Small intestine (tissue), 7 donors: ENCODE measurements around the gene ARHGAP8. TPM values are rescaled to one million over a fixed set of nuclear protein-coding genes. Genes with fewer than 3 reads are reported as not detected.

ENCODE experiments used
- DNase-seq, 2 donors: peaks; one replicate each; pipeline versions ENCODE4 v3.0.0 to v3.0.0-alpha.2; 2013
- FAIRE-seq: peaks from 2 replicates; lab custom pipeline; 2012; peaks lifted over from hg19 to GRCh38; lab: Jason Lieb, UNC
- H3K27ac ChIP-seq, 3 donors: one replicate each; pipeline ENCODE4 v1.5.1; 2013; ENCODE audit warnings: low read length in 2 of 3, mild to moderate bottlenecking in 2 of 3, control low read depth in 1 of 3, inconsistent platforms in 1 of 3, low read depth in 1 of 3, moderate library complexity in 1 of 3
- H3K27me3 ChIP-seq, 3 donors: one replicate each; pipeline ENCODE4 v1.6.1; 2013; ENCODE audit warnings: low read length in 3 of 3, inconsistent platforms in 1 of 3; ENCODE audit not compliant: control insufficient read depth in 3 of 3, insufficient read depth in 3 of 3
- H3K36me3 ChIP-seq, 3 donors: one replicate each; pipeline ENCODE4 v1.6.1; 2013; ENCODE audit warnings: low read length in 3 of 3, inconsistent platforms in 1 of 3, low read depth in 1 of 3, mild to moderate bottlenecking in 1 of 3, moderate library complexity in 1 of 3; ENCODE audit not compliant: control insufficient read depth in 3 of 3, insufficient read depth in 2 of 3
- H3K4me1 ChIP-seq, 3 donors: one replicate each; pipeline ENCODE4 v1.6.1; 2013; ENCODE audit warnings: low read length in 2 of 3, inconsistent platforms in 1 of 3, low read depth in 1 of 3, mild to moderate bottlenecking in 1 of 3, moderate library complexity in 1 of 3; ENCODE audit not compliant: control insufficient read depth in 3 of 3, insufficient read depth in 2 of 3
- H3K4me3 ChIP-seq, 3 donors: one replicate each; pipeline ENCODE4 v1.5.1; 2013; ENCODE audit warnings: low read length in 3 of 3, control low read depth in 1 of 3, inconsistent platforms in 1 of 3, low read depth in 1 of 3, mild to moderate bottlenecking in 1 of 3, moderate library complexity in 1 of 3
- H3K9me3 ChIP-seq, 2 donors: one replicate each; pipeline ENCODE4 v1.6.1; 2013; ENCODE audit warnings: low read depth in 1 of 2, low read length in 1 of 2; ENCODE audit not compliant: control insufficient read depth in 2 of 2, insufficient read depth in 1 of 2
- WGBS, 3 donors: extraction: QIAGEN DNeasy Blood & Tissue Kit; methylation state at CpG; one replicate each; pipeline ENCODE4 v1.1.7; 2013; 5-methylcytosine and 5-hydroxymethylcytosine counted together
- polyA plus RNA-seq, 4 donors: library from polyadenylated mRNA; stranded (reverse) in 3 of 4; unstranded in 1 of 4; fragments of 200-250 nt in 3 of 4; fragments of 120-200 nt in 1 of 4; gene quantifications; one replicate each; pipeline versions ENCODE4 v1.2.1 to v1.2.3, GENCODE V29; 2013
- donor health status: healthy with polysubstance abuse.
- donor health status: control.
- donor health status: control.
- donor health status: Bipolar disorder and iron deficiency.
- donor health status: healthy.

The ARHGAP8 gene
- polyA plus RNA-seq, 4 donors, result 1.6 to 20.3 (median 9.3) TPM

GRCh38 chr22:44759001-44759400, 6.6 kb downstream of the ARHGAP8 start:
- no peak for FAIRE-seq
- H3K4me3 ChIP-seq, result no peak overlapping the region
- no peaks in the 10 kb centered on the region for H3K36me3 ChIP-seq
- H3K27me3 ChIP-seq, result no peaks in the 10 kb centered on the region
- DNase-seq, result no peak
- 63 to 74% (median 70%) methylated on average over 6 of the region's 6 CpGs for WGBS, 3 donors
- no peaks in the 10 kb centered on the region for H3K9me3 ChIP-seq
- no peak overlapping the region for H3K27ac ChIP-seq
- peaks cover 0 to 39% (median 6%) of the 10 kb centered on the region in 3 donors for H3K4me1 ChIP-seq

GRCh38 chr22:44759430-44760310, 7.3 kb downstream of the ARHGAP8 start:
- H3K4me1 ChIP-seq, result peaks cover 0 to 37% (median 6%) of the 10 kb centered on the region in 3 donors
- no peaks in the 10 kb centered on the region for H3K27me3 ChIP-seq
- peaks cover 0 to 3% (median 0%) of the 10 kb centered on the region in 3 donors for H3K36me3 ChIP-seq
- H3K27ac ChIP-seq, result no peak overlapping the region
- DNase-seq (peak; percentile 19 to 47), FAIRE-seq (no peak)
- no peak overlapping the region for H3K4me3 ChIP-seq
- no peaks in the 10 kb centered on the region for H3K9me3 ChIP-seq
- WGBS, 3 donors, result 56 to 81% (median 75%) methylated on average over 18 of the region's 18 CpGs

- FAIRE-seq (no peak), DNase-seq (no peak)
- Histone ChIP-seq H3K4me1 (peaks cover 0 to 28% (median 6%) of the 10 kb centered on the region in 3 donors), H3K36me3 (peaks cover 0 to 3% (median 0%) of the 10 kb centered on the region in 3 donors), H3K27me3 (no peaks in the 10 kb centered on the region), H3K27ac (no peak overlapping the region), H3K9me3 (no peaks in the 10 kb centered on the region), H3K4me3 (no peak overlapping the region)
- 68 to 71% (median 69%) methylated on average over 5 of the region's 5 CpGs for WGBS, 3 donors
Observed at GRCh38 chr22:44760476-44760875, 8.1 kb downstream of the ARHGAP8 start.

GRCh38 chr22:44761025-44761424, 8.7 kb downstream of the ARHGAP8 start:
- no peak overlapping the region for H3K4me3 ChIP-seq
- H3K4me1 ChIP-seq, result peaks cover 0 to 24% (median 6%) of the 10 kb centered on the region in 3 donors
- no peak overlapping the region for H3K27ac ChIP-seq
- no peak for FAIRE-seq
- no peaks in the 10 kb centered on the region for H3K9me3 ChIP-seq
- no peaks in the 10 kb centered on the region for H3K27me3 ChIP-seq
- DNase-seq, result no peak
- WGBS, 3 donors, result 81 to 84% (median 84%) methylated on average over 10 of the region's 10 CpGs
- peaks cover 0 to 3% (median 0%) of the 10 kb centered on the region in 3 donors for H3K36me3 ChIP-seq

GRCh38 chr22:44764373-44764772, 12.0 kb downstream of the ARHGAP8 start:
- DNase-seq, result no peak
- Histone ChIP-seq H3K27me3 (no peaks in the 10 kb centered on the region), H3K9me3 (no peaks in the 10 kb centered on the region), H3K4me3 (no peak overlapping the region), H3K27ac (no peak overlapping the region), H3K4me1 (peaks cover 0 to 5% (median 2%) of the 10 kb centered on the region in 3 donors), H3K36me3 (peaks cover 0 to 3% (median 0%) of the 10 kb centered on the region in 3 donors)
- no peak for FAIRE-seq
- 91 to 96% (median 91%) methylated on average over 17 of the region's 17 CpGs for WGBS, 3 donors

GRCh38 chr22:44764974-44765373, 12.6 kb downstream of the ARHGAP8 start:
- WGBS, 3 donors, result 47 to 79% (median 66%) methylated on average over 3 to 4 of the region's 4 CpGs
- no peaks in the 10 kb centered on the region for H3K4me1 ChIP-seq
- FAIRE-seq, result no peak

GRCh38 chr22:44765571-44766285, 13.4 kb downstream of the ARHGAP8 start:
- no peak for DNase-seq
- Histone ChIP-seq H3K36me3 (peaks cover 0 to 3% (median 0%) of the 10 kb centered on the region in 3 donors), H3K4me3 (no peak overlapping the region), H3K27ac (no peak overlapping the region), H3K9me3 (no peaks in the 10 kb centered on the region), H3K27me3 (no peaks in the 10 kb centered on the region), H3K4me1 (no peaks in the 10 kb centered on the region)
- FAIRE-seq, result no peak
- WGBS, 3 donors, result 69 to 71% (median 71%) methylated on average over 21 to 23 of the region's 23 CpGs

More at GRCh38 chr22:44764974-44765373, 12.6 kb downstream of the ARHGAP8 start:
- peaks cover 0 to 3% (median 0%) of the 10 kb centered on the region in 3 donors for H3K36me3 ChIP-seq
- H3K9me3 ChIP-seq, result no peaks in the 10 kb centered on the region
- no peak overlapping the region for H3K27ac ChIP-seq
- no peak overlapping the region for H3K4me3 ChIP-seq
- no peak for DNase-seq
- H3K27me3 ChIP-seq, result no peaks in the 10 kb centered on the region

- Histone ChIP-seq H3K9me3 (peaks cover 0 to 3% of the 10 kb centered on the region in 2 donors), H3K27ac (no peak overlapping the region), H3K4me3 (no peak overlapping the region), H3K36me3 (peaks cover 0 to 4% (median 0%) of the 10 kb centered on the region in 3 donors), H3K4me1 (no peaks in the 10 kb centered on the region), H3K27me3 (peaks cover 0 to 3% (median 0%) of the 10 kb centered on the region in 3 donors)
- DNase-seq, result no peak
- no peak for FAIRE-seq
- 59 to 92% (median 83%) methylated on average over 1 of the region's 1 CpG for WGBS, 3 donors
Observed at GRCh38 chr22:44773082-44773481, 20.7 kb downstream of the ARHGAP8 start.
